Peyer's patch (tissue), 4 donors: ENCODE data around the gene GJA5.

Experiments used
- POLR2A ChIP-seq, 2 donors: fragments of 450-650 bp; IDR thresholded peaks; one replicate each; pipeline ENCODE4 v1.5.1; 2017; ENCODE audit warnings: antibody characterized with exemption in 2 of 2, mild to moderate bottlenecking in 2 of 2, moderate library complexity in 2 of 2
- TF ChIP-seq, protein P1 (sequence below), 6 experiments: fragments of 450-650 bp in 4 of 6; fragments of 200-600 bp in 2 of 6; sonication (generic) in 1 of 6; IDR thresholded peaks; one replicate each; pipeline ENCODE4 v1.5.1; 2017 to 2019; ENCODE audit warnings: antibody characterized with exemption in 6 of 6, mild to moderate bottlenecking in 3 of 6, moderate library complexity in 1 of 6

DNA sequence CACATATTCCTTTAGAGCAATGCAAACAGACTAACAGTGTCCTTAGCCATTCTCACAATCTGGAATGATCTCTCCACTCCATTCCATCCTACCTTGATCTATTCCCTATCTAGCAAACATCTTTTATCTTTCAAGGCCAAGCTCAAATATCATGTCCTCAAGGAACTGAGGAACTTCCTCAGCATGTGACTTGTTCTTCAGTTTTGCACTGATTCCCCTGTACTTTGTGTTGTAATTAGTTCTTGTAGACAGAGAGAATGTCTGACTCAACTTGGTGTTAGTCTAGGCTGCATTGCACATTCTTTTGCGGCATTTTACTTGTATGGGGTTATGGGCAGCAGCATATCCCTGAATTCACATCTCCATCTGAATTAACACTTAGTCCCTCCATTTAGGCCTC is 31.5 kb upstream of the GJA5 start:
- TF ChIP-seq, protein P1, sequence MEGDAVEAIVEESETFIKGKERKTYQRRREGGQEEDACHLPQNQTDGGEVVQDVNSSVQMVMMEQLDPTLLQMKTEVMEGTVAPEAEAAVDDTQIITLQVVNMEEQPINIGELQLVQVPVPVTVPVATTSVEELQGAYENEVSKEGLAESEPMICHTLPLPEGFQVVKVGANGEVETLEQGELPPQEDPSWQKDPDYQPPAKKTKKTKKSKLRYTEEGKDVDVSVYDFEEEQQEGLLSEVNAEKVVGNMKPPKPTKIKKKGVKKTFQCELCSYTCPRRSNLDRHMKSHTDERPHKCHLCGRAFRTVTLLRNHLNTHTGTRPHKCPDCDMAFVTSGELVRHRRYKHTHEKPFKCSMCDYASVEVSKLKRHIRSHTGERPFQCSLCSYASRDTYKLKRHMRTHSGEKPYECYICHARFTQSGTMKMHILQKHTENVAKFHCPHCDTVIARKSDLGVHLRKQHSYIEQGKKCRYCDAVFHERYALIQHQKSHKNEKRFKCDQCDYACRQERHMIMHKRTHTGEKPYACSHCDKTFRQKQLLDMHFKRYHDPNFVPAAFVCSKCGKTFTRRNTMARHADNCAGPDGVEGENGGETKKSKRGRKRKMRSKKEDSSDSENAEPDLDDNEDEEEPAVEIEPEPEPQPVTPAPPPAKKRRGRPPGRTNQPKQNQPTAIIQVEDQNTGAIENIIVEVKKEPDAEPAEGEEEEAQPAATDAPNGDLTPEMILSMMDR (IDR thresholded peaks at IDR 0.05) = no peak
- no peak for TF ChIP-seq POLR2A (IDR thresholded peaks at IDR 0.05)
